Measurements from ENCODE around the gene CASZ1. TPM values are rescaled to one million over a fixed set of nuclear protein-coding genes. Genes with fewer than 3 reads are reported as not detected.

Gene CASZ1
- polyA plus RNA-seq, 3 donors, result 0.30 to 3.7 (median 0.50) TPM

GRCh38 chr1:10626791-10627410, 169.5 kb downstream of the CASZ1 start:
- H3K4me1 ChIP-seq (ENCODE audit: control insufficient read depth in 1 of 2, insufficient read depth in 2 of 2, low read length in 2 of 2), result no peaks in the 10 kb centered on the region
- no peak overlapping the region for H3K9ac ChIP-seq (ENCODE audit: insufficient read depth, low read length, poor library complexity, severe bottlenecking)
- no peak for DNase-seq
- H3K27ac Mint-ChIP-seq, result no peak overlapping the region
- no peak overlapping the region for H3K27ac ChIP-seq (ENCODE audit: low read depth in 1 of 2, low read length in 2 of 2)
- H3K9me3 ChIP-seq (replicated peaks in 1 of 2; ENCODE audit: control insufficient read depth in 1 of 2, insufficient read depth in 1 of 2, low read length in 2 of 2), result no peaks in the 10 kb centered on the region
- no peaks in the 10 kb centered on the region for H3K4me1 Mint-ChIP-seq
- H3K4me3 Mint-ChIP-seq, result no peak overlapping the region
- WGBS (ENCODE audit: insufficient coverage), result 78% methylated on average over 4 of the region's 22 CpGs
- no peaks in the 10 kb centered on the region for H4K20me1 ChIP-seq (ENCODE audit: insufficient read depth, low read length)
- intact Hi-C loops (cut with micrococcal nuclease), result no loop called here
- H2AFZ ChIP-seq (ENCODE audit: insufficient read depth, low read depth, low read length, poor library complexity, severe bottlenecking), result no peak overlapping the region
- H3K27me3 Mint-ChIP-seq (ENCODE audit: low read depth in 3 of 3), result peaks cover 0 to 9% (median 0%) of the 10 kb centered on the region in 3 donors
- H3K9me3 Mint-ChIP-seq, result no peaks in the 10 kb centered on the region
- no peak overlapping the region for H3K4me3 ChIP-seq (replicated peaks in 1 of 3; ENCODE audit: low read depth in 2 of 3, low read length in 3 of 3)
- no peak overlapping the region for H3K4me2 ChIP-seq (replicated peaks; ENCODE audit: extremely low read depth, low read length, poor library complexity, severe bottlenecking)
- TF ChIP-seq CTCF (IDR thresholded peaks at IDR 0.05), result no peak
- H3K27me3 ChIP-seq (ENCODE audit: control insufficient read depth in 2 of 2, insufficient read depth in 2 of 2, low read length in 2 of 2), result no peaks in the 10 kb centered on the region
- H3K36me3 ChIP-seq (replicated peaks in 1 of 2; ENCODE audit: control insufficient read depth in 1 of 2, insufficient read depth in 2 of 2, low read length in 2 of 2), result peaks cover 26 to 77% of the 10 kb centered on the region in 2 donors
- no peaks in the 10 kb centered on the region for H3K79me2 ChIP-seq (ENCODE audit: insufficient read depth, low read length)
- H3K36me3 Mint-ChIP-seq, result peaks cover 50 to 69% of the 10 kb centered on the region in 2 donors

GRCh38 chr1:10626131-10626731, 170.2 kb downstream of the CASZ1 start:
- intact Hi-C loops (cut with micrococcal nuclease), result no loop called here
- Histone ChIP-seq H3K9ac (ENCODE audit: insufficient read depth, low read length, poor library complexity, severe bottlenecking) (no peak overlapping the region), H2AFZ (ENCODE audit: insufficient read depth, low read depth, low read length, poor library complexity, severe bottlenecking) (no peak overlapping the region), H3K4me2 (replicated peaks; ENCODE audit: extremely low read depth, low read length, poor library complexity, severe bottlenecking) (no peak overlapping the region), H3K36me3 (replicated peaks in 1 of 2; ENCODE audit: control insufficient read depth in 1 of 2, insufficient read depth in 2 of 2, low read length in 2 of 2) (peaks cover 25 to 81% of the 10 kb centered on the region in 2 donors), H3K79me2 (ENCODE audit: insufficient read depth, low read length) (no peaks in the 10 kb centered on the region), H4K20me1 (ENCODE audit: insufficient read depth, low read length) (no peaks in the 10 kb centered on the region), H3K4me1 (ENCODE audit: control insufficient read depth in 1 of 2, insufficient read depth in 2 of 2, low read length in 2 of 2) (no peaks in the 10 kb centered on the region), H3K27ac (ENCODE audit: low read depth in 1 of 2, low read length in 2 of 2) (no peak overlapping the region), H3K9me3 (replicated peaks in 1 of 2; ENCODE audit: control insufficient read depth in 1 of 2, insufficient read depth in 1 of 2, low read length in 2 of 2) (no peaks in the 10 kb centered on the region), H3K4me3 (replicated peaks in 1 of 3; ENCODE audit: low read depth in 2 of 3, low read length in 3 of 3) (no peak overlapping the region), H3K27me3 (ENCODE audit: control insufficient read depth in 2 of 2, insufficient read depth in 2 of 2, low read length in 2 of 2) (no peaks in the 10 kb centered on the region)
- peaks cover 0 to 9% (median 0%) of the 10 kb centered on the region in 3 donors for H3K27me3 Mint-ChIP-seq (ENCODE audit: low read depth in 3 of 3)
- peaks cover 49 to 69% of the 10 kb centered on the region in 2 donors for H3K36me3 Mint-ChIP-seq
- TF ChIP-seq CTCF (IDR thresholded peaks at IDR 0.05), result no peak
- DNase-seq, result no peak
- H3K4me1 Mint-ChIP-seq, result no peaks in the 10 kb centered on the region
- WGBS (ENCODE audit: insufficient coverage), result 98% methylated on average over 13 of the region's 13 CpGs
- no peaks in the 10 kb centered on the region for H3K9me3 Mint-ChIP-seq
- no peak overlapping the region for H3K27ac Mint-ChIP-seq
- no peak overlapping the region for H3K4me3 Mint-ChIP-seq

Measured in CD14-positive monocyte (primary cell).